Fibroblast of the aortic adventitia (primary cell): Measurements from ENCODE around the gene KRTAP9-8. TPM values are rescaled to one million over a fixed set of nuclear protein-coding genes. Genes with fewer than 3 reads are reported as not detected.
"Not testable (repeated sequence)": the region's sequence is repeated elsewhere in the genome, so short reads cannot be mapped to it uniquely, and the experiment has no call there.

Source experiments
- DNase-seq: peaks from one replicate; pipeline ENCODE4 v3.0.0-alpha.2; 2010; ENCODE audit warnings: low read depth
- H3K4me3 ChIP-seq: 2 replicates; pipeline ENCODE4 v1.5.1; 2011; ENCODE audit warnings: low read depth, mild to moderate bottlenecking, control low read depth, low read length, moderate library complexity
- total RNA-seq: library from RNA; depleted of rRNA; stranded (reverse); fragments of >200 nt; gene quantifications from 2 replicates; pipeline ENCODE4 v1.2.3, GENCODE V29; 2012; ENCODE audit warnings: low replicate concordance
- TF ChIP-seq, protein P1 (sequence below): IDR thresholded peaks from 2 replicates; pipeline ENCODE4 v1.5.1; 2011; ENCODE audit warnings: mild to moderate bottlenecking, low read length, control low read depth, inconsistent platforms; ENCODE audit not compliant: insufficient read depth

The KRTAP9-8 gene
- not detected in 2 replicates for total RNA-seq

- H3K4me3 ChIP-seq, DNase-seq: not testable (repeated sequence)
Measured at GRCh38 chr17:41237949-41238437, at the start of gene KRTAP9-8. KRTAP9-8 (plus strand) TSS chr17:41237999; CDS start chr17:41238052, 53 bp downstream.

DNA sequence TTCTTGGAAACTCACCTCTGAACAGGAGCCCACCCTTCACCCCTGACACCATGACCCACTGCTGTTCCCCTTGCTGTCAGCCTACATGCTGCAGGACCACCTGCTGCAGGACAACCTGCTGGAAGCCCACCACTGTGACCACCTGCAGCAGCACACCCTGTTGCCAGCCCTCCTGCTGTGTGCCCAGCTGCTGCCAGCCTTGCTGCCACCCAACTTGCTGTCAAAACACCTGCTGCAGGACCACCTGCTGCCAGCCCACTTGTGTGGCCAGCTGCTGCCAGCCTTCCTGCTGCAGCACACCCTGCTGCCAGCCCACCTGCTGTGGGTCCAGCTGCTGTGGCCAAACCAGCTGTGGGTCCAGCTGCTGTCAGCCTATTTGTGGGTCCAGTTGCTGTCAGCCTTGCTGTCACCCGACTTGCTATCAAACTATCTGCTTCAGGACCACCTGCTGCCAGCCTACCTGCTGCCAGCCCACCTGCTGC lies 47.9 kb upstream of the KRTAP9-8 start, which contains the start of gene KRTAP9-1:
KRTAP9-1 (plus strand) TSS at position 51 of the 482 bp plus-strand sequence; CDS start at position 51, 0 bp downstream.
- not testable (repeated sequence) for DNase-seq

GRCh38 chr17:41190328-41190727 lies 47.5 kb upstream of the KRTAP9-8 start:
- no peak for DNase-seq
- TF ChIP-seq, protein P1, sequence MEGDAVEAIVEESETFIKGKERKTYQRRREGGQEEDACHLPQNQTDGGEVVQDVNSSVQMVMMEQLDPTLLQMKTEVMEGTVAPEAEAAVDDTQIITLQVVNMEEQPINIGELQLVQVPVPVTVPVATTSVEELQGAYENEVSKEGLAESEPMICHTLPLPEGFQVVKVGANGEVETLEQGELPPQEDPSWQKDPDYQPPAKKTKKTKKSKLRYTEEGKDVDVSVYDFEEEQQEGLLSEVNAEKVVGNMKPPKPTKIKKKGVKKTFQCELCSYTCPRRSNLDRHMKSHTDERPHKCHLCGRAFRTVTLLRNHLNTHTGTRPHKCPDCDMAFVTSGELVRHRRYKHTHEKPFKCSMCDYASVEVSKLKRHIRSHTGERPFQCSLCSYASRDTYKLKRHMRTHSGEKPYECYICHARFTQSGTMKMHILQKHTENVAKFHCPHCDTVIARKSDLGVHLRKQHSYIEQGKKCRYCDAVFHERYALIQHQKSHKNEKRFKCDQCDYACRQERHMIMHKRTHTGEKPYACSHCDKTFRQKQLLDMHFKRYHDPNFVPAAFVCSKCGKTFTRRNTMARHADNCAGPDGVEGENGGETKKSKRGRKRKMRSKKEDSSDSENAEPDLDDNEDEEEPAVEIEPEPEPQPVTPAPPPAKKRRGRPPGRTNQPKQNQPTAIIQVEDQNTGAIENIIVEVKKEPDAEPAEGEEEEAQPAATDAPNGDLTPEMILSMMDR: no peak
- H3K4me3 ChIP-seq: no peak overlapping the region

More for the DNA sequence above, 47.9 kb upstream of the KRTAP9-8 start, which contains the start of gene KRTAP9-1:
- H3K4me3 ChIP-seq: not testable (repeated sequence)

GRCh38 chr17:41196068-41196467 lies 41.7 kb upstream of the KRTAP9-8 start:
- no peak overlapping the region for H3K4me3 ChIP-seq
- DNase-seq: no peak
- TF ChIP-seq, protein P1: no peak

DNA sequence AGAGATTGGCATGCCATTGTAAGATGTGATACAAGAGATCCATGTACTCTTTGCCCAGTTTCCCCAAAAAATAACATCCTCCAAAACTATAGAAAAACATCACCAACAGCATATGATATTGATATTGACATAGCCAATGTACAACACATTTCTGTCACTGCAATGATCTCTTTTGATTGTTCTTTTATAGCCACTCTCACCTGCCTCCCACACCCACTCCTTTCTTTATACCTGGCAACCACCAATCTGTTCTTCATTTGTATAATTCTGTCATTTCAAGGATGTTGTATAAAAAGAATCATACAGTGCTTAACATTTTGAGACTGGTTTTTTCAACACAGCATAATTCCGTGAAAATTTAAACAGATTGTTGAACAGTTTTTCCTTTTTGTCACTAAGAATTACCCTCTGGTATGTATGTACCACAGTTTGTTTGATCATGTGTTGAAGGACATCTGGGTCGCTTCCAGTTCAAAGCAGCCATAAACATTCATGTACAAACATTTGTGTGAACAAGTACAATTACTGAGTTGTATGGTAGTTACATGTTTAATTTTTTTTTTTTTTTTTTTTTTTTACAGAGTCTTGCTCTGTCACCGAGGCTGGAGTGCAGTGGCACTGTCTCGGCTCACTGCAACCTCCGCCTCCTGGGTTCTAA lies 38.2 kb upstream of the KRTAP9-8 start:
- DNase-seq: no peak
- TF ChIP-seq, protein P1: no peak
- no peak overlapping the region for H3K4me3 ChIP-seq

GRCh38 chr17:41211845-41212466 lies 25.8 kb upstream of the KRTAP9-8 start:
- no peak overlapping the region for H3K4me3 ChIP-seq
- peak; percentile 42 for DNase-seq
- TF ChIP-seq, protein P1: no peak

DNA sequence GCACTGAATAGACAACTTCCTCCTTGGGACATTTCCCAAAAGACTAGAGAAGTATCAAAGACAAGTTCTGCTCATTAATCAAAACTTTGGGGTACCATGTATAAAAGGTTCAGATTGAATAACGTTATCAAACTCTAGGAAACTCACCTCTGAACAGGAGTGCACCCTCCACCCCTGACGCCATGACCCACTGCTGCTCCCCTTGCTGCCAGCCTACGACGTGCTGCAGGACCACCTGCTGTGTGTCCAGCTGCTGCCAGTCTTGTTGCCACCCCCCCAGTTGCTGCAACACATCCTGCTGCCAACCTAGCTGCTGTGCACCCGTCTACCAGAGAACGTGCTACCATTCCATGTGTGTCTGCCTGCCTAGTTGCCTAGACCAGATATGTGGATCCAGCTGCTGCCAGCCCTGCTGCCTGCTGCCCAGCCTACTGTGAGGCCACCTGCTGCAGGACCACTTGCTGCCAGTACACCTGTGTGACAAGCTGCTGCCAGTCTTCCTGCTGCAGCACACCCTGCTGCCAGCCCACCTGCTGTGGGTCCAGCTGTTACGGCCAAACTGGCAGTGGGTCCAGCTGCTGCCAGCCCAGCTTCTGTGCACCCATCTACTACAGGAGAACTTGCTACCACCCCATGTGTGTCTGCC lies 25.2 kb upstream of the KRTAP9-8 start:
- TF ChIP-seq, protein P1: no peak
- H3K4me3 ChIP-seq: no peak overlapping the region
- no peak for DNase-seq
